ENCODE measurements around the gene FMNL2.

Gene FMNL2

GRCh38 chr2:152433791-152434190 is 98.8 kb downstream of the FMNL2 start:
- WGBS (ENCODE audit: insufficient coverage, insufficient read length): no CpG with 5 or more reads among the region's 2 CpGs
- H3K36me3 ChIP-seq (ENCODE audit: control insufficient read depth, insufficient read depth, low read length): no peaks in the 10 kb centered on the region
- no peak overlapping the region for H3K4me3 ChIP-seq (ENCODE audit: low read length)
- H3K27ac ChIP-seq (ENCODE audit: low read length): no peak overlapping the region
- H3K4me1 ChIP-seq (ENCODE audit: control insufficient read depth, insufficient read depth, low read length): peaks cover 5% of the 10 kb centered on the region; the same call in 1 of the 2 replicates
- no peaks in the 10 kb centered on the region; the same call in 1 of the 2 replicates for H3K9me3 ChIP-seq (ENCODE audit: control insufficient read depth, insufficient read depth, low read length)
- H3K27me3 ChIP-seq (ENCODE audit: control insufficient read depth, insufficient read depth, low read length): no peaks in the 10 kb centered on the region
- no peak for DNase-seq (ENCODE audit: low read depth, low spot score)

- Histone ChIP-seq H3K36me3 (ENCODE audit: control insufficient read depth, insufficient read depth, low read length) (no peaks in the 10 kb centered on the region), H3K9me3 (ENCODE audit: control insufficient read depth, insufficient read depth, low read length) (no peaks in the 10 kb centered on the region; the same call in 1 of the 2 replicates), H3K27me3 (ENCODE audit: control insufficient read depth, insufficient read depth, low read length) (no peaks in the 10 kb centered on the region), H3K27ac (ENCODE audit: low read length) (peak overlapping the region; percentile 22), H3K4me3 (ENCODE audit: low read length) (no peak overlapping the region), H3K4me1 (ENCODE audit: control insufficient read depth, insufficient read depth, low read length) (peaks cover 7% of the 10 kb centered on the region; the same call in 1 of the 2 replicates)
- no peak for DNase-seq (ENCODE audit: low read depth, low spot score)
- WGBS (ENCODE audit: insufficient coverage, insufficient read length): no CpG with 5 or more reads among the region's 1 CpG
Observed at GRCh38 chr2:152434395-152435182, 99.6 kb downstream of the FMNL2 start.

- H3K27me3 ChIP-seq (ENCODE audit: control insufficient read depth, insufficient read depth, low read length): no peaks in the 10 kb centered on the region
- H3K4me3 ChIP-seq (ENCODE audit: low read length): no peak overlapping the region
- peaks cover 7% of the 10 kb centered on the region; the same call in 1 of the 2 replicates for H3K4me1 ChIP-seq (ENCODE audit: control insufficient read depth, insufficient read depth, low read length)
- no CpG with 5 or more reads among the region's 1 CpG for WGBS (ENCODE audit: insufficient coverage, insufficient read length)
- H3K9me3 ChIP-seq (ENCODE audit: control insufficient read depth, insufficient read depth, low read length): no peaks in the 10 kb centered on the region; the same call in 1 of the 2 replicates
- DNase-seq (ENCODE audit: low read depth, low spot score): no peak
- no peaks in the 10 kb centered on the region for H3K36me3 ChIP-seq (ENCODE audit: control insufficient read depth, insufficient read depth, low read length)
- no peak overlapping the region for H3K27ac ChIP-seq (ENCODE audit: low read length)
Observed at GRCh38 chr2:152436148-152436547, 101.2 kb downstream of the FMNL2 start.

GRCh38 chr2:152437276-152438108 is 102.5 kb downstream of the FMNL2 start:
- no peaks in the 10 kb centered on the region; the same call in 1 of the 2 replicates for H3K9me3 ChIP-seq (ENCODE audit: control insufficient read depth, insufficient read depth, low read length)
- H3K27ac ChIP-seq (ENCODE audit: low read length): no peak overlapping the region
- H3K36me3 ChIP-seq (ENCODE audit: control insufficient read depth, insufficient read depth, low read length): no peaks in the 10 kb centered on the region
- WGBS (ENCODE audit: insufficient coverage, insufficient read length): no CpG with 5 or more reads among the region's 5 CpGs
- no peaks in the 10 kb centered on the region for H3K27me3 ChIP-seq (ENCODE audit: control insufficient read depth, insufficient read depth, low read length)
- peaks cover 7% of the 10 kb centered on the region; the same call in 1 of the 2 replicates for H3K4me1 ChIP-seq (ENCODE audit: control insufficient read depth, insufficient read depth, low read length)
- DNase-seq (ENCODE audit: low read depth, low spot score): no peak
- no peak overlapping the region for H3K4me3 ChIP-seq (ENCODE audit: low read length)

GRCh38 chr2:152440049-152440448 is 105.1 kb downstream of the FMNL2 start:
- Histone ChIP-seq H3K9me3 (ENCODE audit: control insufficient read depth, insufficient read depth, low read length) (no peaks in the 10 kb centered on the region; the same call in 1 of the 2 replicates), H3K36me3 (ENCODE audit: control insufficient read depth, insufficient read depth, low read length) (no peaks in the 10 kb centered on the region), H3K4me3 (ENCODE audit: low read length) (no peak overlapping the region), H3K4me1 (ENCODE audit: control insufficient read depth, insufficient read depth, low read length) (peaks cover 3% of the 10 kb centered on the region; the same call in 1 of the 2 replicates), H3K27ac (ENCODE audit: low read length) (no peak overlapping the region), H3K27me3 (ENCODE audit: control insufficient read depth, insufficient read depth, low read length) (no peaks in the 10 kb centered on the region)
- WGBS (ENCODE audit: insufficient coverage, insufficient read length): no CpG with 5 or more reads among the region's 4 CpGs
- no peak for DNase-seq (ENCODE audit: low read depth, low spot score)

GRCh38 chr2:152440460-152440859 is 105.5 kb downstream of the FMNL2 start:
- H3K9me3 ChIP-seq (ENCODE audit: control insufficient read depth, insufficient read depth, low read length): no peaks in the 10 kb centered on the region; the same call in 1 of the 2 replicates
- H3K4me3 ChIP-seq (ENCODE audit: low read length): no peak overlapping the region
- peaks cover 3% of the 10 kb centered on the region; the same call in 1 of the 2 replicates for H3K4me1 ChIP-seq (ENCODE audit: control insufficient read depth, insufficient read depth, low read length)
- no peaks in the 10 kb centered on the region for H3K27me3 ChIP-seq (ENCODE audit: control insufficient read depth, insufficient read depth, low read length)
- no CpG with 5 or more reads among the region's 3 CpGs for WGBS (ENCODE audit: insufficient coverage, insufficient read length)
- no peak overlapping the region for H3K27ac ChIP-seq (ENCODE audit: low read length)
- no peaks in the 10 kb centered on the region for H3K36me3 ChIP-seq (ENCODE audit: control insufficient read depth, insufficient read depth, low read length)
- no peak for DNase-seq (ENCODE audit: low read depth, low spot score)

- WGBS (ENCODE audit: insufficient coverage, insufficient read length): no CpG with 5 or more reads among the region's 7 CpGs
- peaks cover 1% of the 10 kb centered on the region; the same call in 1 of the 2 replicates for H3K4me1 ChIP-seq (ENCODE audit: control insufficient read depth, insufficient read depth, low read length)
- H3K9me3 ChIP-seq (ENCODE audit: control insufficient read depth, insufficient read depth, low read length): no peaks in the 10 kb centered on the region
- no peaks in the 10 kb centered on the region for H3K27me3 ChIP-seq (ENCODE audit: control insufficient read depth, insufficient read depth, low read length)
- no peaks in the 10 kb centered on the region for H3K36me3 ChIP-seq (ENCODE audit: control insufficient read depth, insufficient read depth, low read length)
- no peak for DNase-seq (ENCODE audit: low read depth, low spot score)
- no peak overlapping the region for H3K27ac ChIP-seq (ENCODE audit: low read length)
- no peak overlapping the region for H3K4me3 ChIP-seq (ENCODE audit: low read length)
Observed at GRCh38 chr2:152441961-152442360, 107.0 kb downstream of the FMNL2 start.

GRCh38 chr2:152443771-152444170 is 108.8 kb downstream of the FMNL2 start:
- DNase-seq (ENCODE audit: low read depth, low spot score): no peak
- Histone ChIP-seq H3K36me3 (ENCODE audit: control insufficient read depth, insufficient read depth, low read length) (no peaks in the 10 kb centered on the region), H3K27me3 (ENCODE audit: control insufficient read depth, insufficient read depth, low read length) (no peaks in the 10 kb centered on the region), H3K9me3 (ENCODE audit: control insufficient read depth, insufficient read depth, low read length) (no peaks in the 10 kb centered on the region), H3K4me1 (ENCODE audit: control insufficient read depth, insufficient read depth, low read length) (peaks cover 1% of the 10 kb centered on the region; the same call in 1 of the 2 replicates), H3K4me3 (ENCODE audit: low read length) (no peak overlapping the region), H3K27ac (ENCODE audit: low read length) (no peak overlapping the region)
- WGBS (ENCODE audit: insufficient coverage, insufficient read length): no CpG with 5 or more reads among the region's 6 CpGs

- no peak overlapping the region for H3K27ac ChIP-seq (ENCODE audit: low read length)
- H3K27me3 ChIP-seq (ENCODE audit: control insufficient read depth, insufficient read depth, low read length): no peaks in the 10 kb centered on the region
- DNase-seq (ENCODE audit: low read depth, low spot score): no peak
- no peak overlapping the region for H3K4me3 ChIP-seq (ENCODE audit: low read length)
- H3K4me1 ChIP-seq (ENCODE audit: control insufficient read depth, insufficient read depth, low read length): peaks cover 1% of the 10 kb centered on the region; the same call in 1 of the 2 replicates
- H3K36me3 ChIP-seq (ENCODE audit: control insufficient read depth, insufficient read depth, low read length): no peaks in the 10 kb centered on the region
- WGBS (ENCODE audit: insufficient coverage, insufficient read length): no CpG with 5 or more reads among the region's 3 CpGs
- no peaks in the 10 kb centered on the region for H3K9me3 ChIP-seq (ENCODE audit: control insufficient read depth, insufficient read depth, low read length)
Observed at GRCh38 chr2:152444448-152444847, 109.5 kb downstream of the FMNL2 start.

- Histone ChIP-seq H3K9me3 (ENCODE audit: control insufficient read depth, insufficient read depth, low read length) (no peaks in the 10 kb centered on the region), H3K4me1 (ENCODE audit: control insufficient read depth, insufficient read depth, low read length) (no peaks in the 10 kb centered on the region), H3K4me3 (ENCODE audit: low read length) (no peak overlapping the region), H3K27ac (ENCODE audit: low read length) (no peak overlapping the region), H3K27me3 (ENCODE audit: control insufficient read depth, insufficient read depth, low read length) (no peaks in the 10 kb centered on the region), H3K36me3 (ENCODE audit: control insufficient read depth, insufficient read depth, low read length) (no peaks in the 10 kb centered on the region)
- DNase-seq (ENCODE audit: low read depth, low spot score): no peak
- WGBS (ENCODE audit: insufficient coverage, insufficient read length): no CpG with 5 or more reads among the region's 2 CpGs
Observed at GRCh38 chr2:152445375-152445774, 110.4 kb downstream of the FMNL2 start.
